Anterior cingulate cortex (tissue), 58 donors: ENCODE results near the gene RPL5.
A peak's percentile ranks its signal among the peaks of the same experiment; 100 is the strongest.

Experiments used
- DNase-seq, 58 donors: peaks; one replicate each; lab custom pipeline; 2025; lab: John Stamatoyannopoulos, UW

Gene RPL5

GRCh38 chr1:92831762-92832536 lies at the start of gene RPL5:
Gene RPL5 (plus strand): TSS chr1:92832040. CDS start chr1:92832115, 75 bp downstream.
- DNase-seq: peak; percentile 78 to 97 (median 94)

GRCh38 chr1:92783550-92783949 lies 48.3 kb upstream of the RPL5 start:
- DNase-seq: peak in 1 of 58 donors; percentile 3

GRCh38 chr1:92784021-92784638 lies 47.7 kb upstream of the RPL5 start:
- DNase-seq: peak in 20 of 58 donors; percentile 7 to 50 (median 34)

GRCh38 chr1:92784639-92785500 lies 47.0 kb upstream of the RPL5 start, which contains the start of gene EVI5:
Gene EVI5 (minus strand): TSS chr1:92785108. CDS start chr1:92736546, 48,562 bp downstream.
- DNase-seq: peak; percentile 57 to 93 (median 85)

- no peak for DNase-seq
Measured at GRCh38 chr1:92786111-92786901, 45.5 kb upstream of the RPL5 start.

- no peak for DNase-seq
Measured at GRCh38 chr1:92790081-92790480, 41.8 kb upstream of the RPL5 start.

GRCh38 chr1:92790867-92791266 lies 41.0 kb upstream of the RPL5 start:
- DNase-seq: no peak

- DNase-seq: no peak
Measured at GRCh38 chr1:92791487-92792066, 40.3 kb upstream of the RPL5 start.

GRCh38 chr1:92792340-92792782 lies 39.5 kb upstream of the RPL5 start:
- no peak for DNase-seq

- DNase-seq: no peak
Measured at GRCh38 chr1:92795166-92795565, 36.7 kb upstream of the RPL5 start.

GRCh38 chr1:92797297-92797696 lies 34.5 kb upstream of the RPL5 start:
- no peak for DNase-seq

GRCh38 chr1:92797961-92798360 lies 33.9 kb upstream of the RPL5 start:
- DNase-seq: no peak

GRCh38 chr1:92803140-92803887 lies 28.5 kb upstream of the RPL5 start:
- DNase-seq: no peak

- peak in 38 of 58 donors; percentile 2 to 86 (median 21) for DNase-seq
Measured at GRCh38 chr1:92804721-92805201, 27.1 kb upstream of the RPL5 start.

- DNase-seq: no peak
Measured at GRCh38 chr1:92805216-92805615, 26.6 kb upstream of the RPL5 start.

GRCh38 chr1:92808381-92808780 lies 23.5 kb upstream of the RPL5 start:
- DNase-seq: no peak

- no peak for DNase-seq
Measured at GRCh38 chr1:92816732-92817131, 15.1 kb upstream of the RPL5 start.

- no peak for DNase-seq
Measured at GRCh38 chr1:92817137-92817697, 14.6 kb upstream of the RPL5 start.
